Thyroid gland (tissue), 4 donors: Measurements from ENCODE around the gene TMEM158.

Source experiments
- CTCF ChIP-seq, 6 experiments: fragments of 200-600 bp in 3 of 6; fragments of 450-650 bp in 3 of 6; sonication (generic) in 3 of 6; IDR thresholded peaks; one replicate each; pipeline ENCODE4 v1.5.1; 2016 to 2019; ENCODE audit warnings: antibody characterized with exemption in 6 of 6, mild to moderate bottlenecking in 2 of 6, inconsistent platforms in 1 of 6, moderate library complexity in 1 of 6
- POLR2A ChIP-seq, 2 donors: fragments of 450-650 bp; IDR thresholded peaks; one replicate each; pipeline ENCODE4 v1.6.1; 2017; ENCODE audit warnings: antibody characterized with exemption in 2 of 2, mild to moderate bottlenecking in 2 of 2, moderate library complexity in 1 of 2

GRCh38 chr3:45191424-45191823, 34.7 kb downstream of the TMEM158 start:
- no peak for TF ChIP-seq CTCF (IDR thresholded peaks at IDR 0.05)
- TF ChIP-seq POLR2A (IDR thresholded peaks at IDR 0.05): no peak
